GM18951 (cell line): ENCODE measurements around the gene PCDH9.

Experiments used
- POLR2A ChIP-seq: IDR thresholded peaks from 4 replicates; pipeline ENCODE4 v1.6.1; 2011; ENCODE audit warnings: mild to moderate bottlenecking; ENCODE audit not compliant: insufficient read length, insufficient read depth; ENCODE audit errors: extremely low read depth
- in situ Hi-C: fragments of 300-500 bp; cut with MboI; formaldehyde crosslinking; loops from one replicate; pipeline ENCODE4 v1.12.0; 2022; ENCODE audit warnings: low sequenced_read_pairs, mixed read lengths, inconsistent platforms; ENCODE audit not compliant: unreplicated experiment

Gene PCDH9

DNA sequence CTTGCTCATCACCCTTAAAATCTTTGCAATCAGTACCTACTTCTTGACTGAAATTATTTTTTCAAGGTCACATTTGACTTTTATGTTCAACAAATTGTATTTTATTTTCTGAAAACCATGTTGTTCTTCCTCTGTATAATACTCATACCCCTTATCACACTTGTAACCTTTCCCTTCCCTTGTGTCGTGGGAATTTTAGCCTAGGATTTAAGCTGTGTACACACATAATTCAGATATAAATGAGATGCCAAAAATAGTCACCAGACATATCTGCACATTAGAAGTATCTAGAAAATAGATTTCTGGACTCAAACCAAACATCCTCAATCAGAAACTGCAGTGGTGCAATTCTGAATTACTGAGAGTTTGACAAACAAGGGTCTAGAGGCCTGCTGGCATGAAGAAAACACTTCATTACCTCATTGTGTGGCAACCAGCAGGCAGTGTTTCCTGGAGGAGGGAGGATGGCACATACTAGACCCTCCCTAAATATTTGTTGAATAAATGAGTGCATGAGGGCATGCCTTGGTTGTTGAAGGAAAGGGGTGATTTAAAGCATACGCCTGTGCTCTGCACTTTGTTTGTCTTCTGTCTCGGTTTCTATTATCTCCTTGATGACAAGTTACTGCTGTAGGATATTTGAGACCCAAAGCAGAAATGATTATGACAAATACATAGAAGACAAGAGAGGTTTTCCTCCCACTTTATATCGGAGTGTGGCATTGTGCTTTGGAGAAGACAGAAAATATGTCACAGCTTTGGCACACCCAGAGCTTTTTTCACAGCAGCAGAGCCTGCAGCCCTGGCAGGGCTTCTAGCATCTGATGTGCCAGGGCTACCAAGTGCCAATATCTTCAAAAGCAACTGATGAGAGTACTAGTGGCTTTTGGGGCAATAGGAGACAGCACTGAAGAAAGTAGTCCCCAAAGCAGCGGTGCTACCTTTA, 881.1 kb downstream of the PCDH9 start:
- no peak for TF ChIP-seq POLR2A
- in situ Hi-C loops, result no loop called here

DNA sequence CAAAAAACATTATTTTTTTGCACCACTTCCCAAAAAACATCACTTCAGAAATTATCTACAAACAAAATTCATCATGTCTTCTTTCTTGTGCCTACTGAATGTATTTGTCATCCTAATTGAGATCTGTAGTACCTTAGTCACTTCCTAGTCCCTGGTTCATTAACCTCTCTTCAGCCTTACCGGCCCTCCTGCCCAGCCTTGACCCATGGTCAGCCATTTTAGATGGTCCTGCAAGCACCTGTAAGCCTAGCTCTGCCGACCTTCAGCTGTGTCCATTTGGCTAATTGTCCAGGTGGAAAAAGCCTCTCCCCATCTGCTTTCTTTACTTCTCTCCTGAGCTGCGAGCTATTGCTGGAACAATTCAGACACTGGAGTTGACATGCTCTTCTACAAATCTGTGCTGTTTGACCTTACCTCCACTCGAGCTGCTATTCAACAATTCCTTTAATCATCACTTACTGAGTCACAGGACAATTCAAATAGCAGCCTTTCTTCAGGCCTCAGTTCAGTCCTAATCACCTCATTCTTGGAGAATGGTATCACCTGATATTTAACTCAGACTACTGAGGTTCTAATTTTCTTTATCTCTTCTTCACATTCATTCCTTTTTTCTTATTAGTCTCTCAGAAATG, 882.5 kb downstream of the PCDH9 start:
- in situ Hi-C loops, result no loop called here
- TF ChIP-seq POLR2A, result no peak

DNA sequence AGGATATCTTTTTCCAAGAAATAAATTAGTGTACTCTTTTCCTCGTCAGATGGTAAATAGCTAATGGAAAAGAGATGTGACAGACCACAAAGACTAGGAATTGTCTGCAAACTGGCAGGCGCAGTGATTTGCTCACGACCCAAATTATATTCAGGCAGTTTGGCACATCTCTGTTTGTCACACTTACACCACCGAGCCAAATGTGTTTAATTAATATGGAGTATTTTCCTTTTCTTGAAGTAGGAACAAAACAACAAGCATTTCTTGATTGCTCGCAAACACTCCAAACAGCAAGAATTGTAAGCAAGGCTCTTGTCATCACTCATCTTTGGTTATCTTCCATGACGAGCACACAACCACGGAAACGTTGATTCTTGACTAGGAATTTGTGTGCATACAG, 884.2 kb downstream of the PCDH9 start:
- no peak for TF ChIP-seq POLR2A
- in situ Hi-C loops, result no loop called here

DNA sequence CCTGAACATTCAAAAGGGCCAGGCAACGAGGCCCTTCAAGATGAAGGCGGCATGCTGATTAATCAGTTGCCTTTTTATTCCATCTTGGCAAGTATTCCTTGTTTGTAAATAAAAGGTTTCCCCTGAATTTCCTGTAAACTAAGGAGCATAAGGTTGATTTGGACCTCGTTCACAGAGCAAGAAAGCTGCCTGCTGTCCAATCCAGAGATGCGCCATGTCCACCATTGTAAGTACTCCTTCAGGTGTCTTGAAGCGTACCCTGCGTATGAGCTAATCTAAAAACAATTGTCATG, 884.7 kb downstream of the PCDH9 start:
- no peak for TF ChIP-seq POLR2A
- in situ Hi-C loops, result no loop called here

DNA sequence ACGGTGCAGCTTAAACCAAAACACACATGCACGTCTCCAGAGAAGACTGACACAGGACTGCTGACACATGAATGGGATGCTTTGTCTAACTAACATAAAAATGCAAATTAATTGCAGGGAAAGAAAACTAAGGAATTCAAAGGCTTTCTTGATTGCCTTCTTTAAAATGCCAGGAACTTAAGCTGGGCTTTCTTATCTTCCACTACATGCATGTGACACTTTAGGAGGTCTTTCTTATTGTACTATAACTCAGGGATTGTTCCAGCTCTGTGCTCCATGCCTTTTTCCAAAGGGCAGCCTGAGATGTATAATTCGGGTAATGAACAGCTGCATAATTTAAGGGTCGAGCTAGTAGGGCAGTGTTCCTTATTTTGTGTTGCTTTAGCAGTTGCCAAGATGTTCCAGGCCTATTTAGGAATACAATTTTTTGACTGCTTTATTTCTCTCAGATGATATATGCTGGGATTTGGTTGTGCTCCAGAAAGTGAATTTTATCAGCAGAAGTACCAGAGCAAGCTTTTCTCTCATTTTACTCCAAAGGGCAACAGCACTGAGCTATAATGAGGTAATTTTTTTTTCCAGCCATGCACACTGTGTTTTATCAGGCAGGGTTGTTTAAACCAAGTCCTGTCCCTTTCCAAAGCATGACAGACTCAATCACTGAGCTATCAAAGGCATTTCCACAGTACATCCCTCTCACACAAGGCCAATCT, 885.2 kb downstream of the PCDH9 start:
- in situ Hi-C loops, result no loop called here
- no peak for TF ChIP-seq POLR2A

DNA sequence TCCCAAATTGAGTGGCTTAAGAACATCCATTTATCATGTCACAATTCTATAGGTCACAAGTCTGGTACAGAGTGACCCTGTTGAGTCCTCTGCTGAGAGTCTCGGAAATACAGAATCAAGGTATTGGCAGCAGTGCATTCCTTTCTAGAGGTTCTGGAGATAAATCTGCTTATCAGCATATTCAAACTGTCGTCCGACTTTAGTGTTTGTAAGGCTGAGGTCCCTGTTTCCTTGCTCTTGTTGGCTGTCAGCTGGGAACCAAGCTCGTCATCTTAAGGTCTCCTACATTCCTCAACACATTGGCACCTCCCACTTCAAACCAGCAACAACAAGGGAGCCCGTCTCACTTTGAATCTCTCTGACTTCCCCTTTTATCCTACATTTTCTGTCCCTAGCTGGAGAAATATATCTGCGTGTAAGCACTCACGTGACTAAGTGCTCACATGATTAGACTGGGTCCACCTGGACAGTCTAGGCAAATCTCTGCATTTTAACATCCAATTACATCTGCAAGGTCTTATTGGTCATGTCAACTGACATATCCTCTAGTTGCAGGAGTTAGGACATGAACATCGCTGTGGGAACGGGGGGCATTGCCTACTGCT, 886.8 kb downstream of the PCDH9 start:
- no peak for TF ChIP-seq POLR2A
- in situ Hi-C loops, result no loop called here

DNA sequence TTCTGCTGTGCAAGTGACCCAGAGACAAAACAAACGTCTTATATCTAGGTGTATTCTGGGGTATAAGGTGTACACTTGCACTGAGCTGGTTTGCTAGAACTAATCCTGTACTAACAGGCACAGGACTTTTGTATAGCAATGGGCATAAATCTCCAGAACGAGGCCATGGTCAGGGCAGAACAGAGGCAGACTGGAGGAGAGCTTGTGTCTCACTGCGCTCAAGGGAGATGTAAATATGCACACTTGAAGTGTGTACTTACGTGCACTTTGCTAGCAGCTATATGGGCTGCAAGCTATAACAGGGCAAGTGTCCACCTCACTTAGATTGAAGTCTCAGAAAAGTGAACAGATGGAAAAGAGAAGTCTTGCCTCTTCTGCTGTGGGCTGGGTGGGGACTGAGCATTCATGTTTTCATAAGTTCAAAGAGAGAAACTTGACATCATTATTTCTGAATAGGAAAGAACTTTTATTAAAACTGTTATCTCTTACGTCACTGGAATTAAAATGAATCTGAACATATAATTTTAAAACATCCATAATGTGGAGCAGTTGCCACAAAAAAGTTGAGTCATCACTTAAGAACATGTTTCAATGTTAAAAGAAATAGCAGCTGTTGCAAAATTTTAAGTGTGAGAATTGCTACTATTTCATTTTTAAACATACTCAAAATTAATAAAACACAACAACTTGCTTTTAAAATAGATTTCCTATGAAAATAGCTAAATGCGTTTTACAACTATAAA, 888.3 kb downstream of the PCDH9 start:
- in situ Hi-C loops, result no loop called here
- TF ChIP-seq POLR2A, result no peak

DNA sequence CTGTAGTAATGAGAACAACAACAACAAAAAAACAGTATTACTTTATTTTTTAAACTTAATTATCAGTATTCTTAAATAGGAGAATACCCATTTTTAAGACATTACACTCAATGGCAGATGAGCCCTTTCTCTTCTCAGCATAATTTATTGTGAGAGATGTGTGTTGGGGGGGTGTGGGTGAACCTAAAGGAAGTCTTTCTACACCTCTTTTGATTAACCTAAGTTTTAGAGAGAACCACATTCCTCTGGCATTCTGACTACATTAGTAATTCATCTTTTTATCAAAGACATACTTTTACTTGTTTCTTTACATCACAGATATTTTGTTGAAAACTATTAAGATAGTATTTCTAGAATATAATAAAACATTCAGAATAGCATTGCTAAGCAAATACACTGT, 890.9 kb downstream of the PCDH9 start:
- TF ChIP-seq POLR2A, result no peak
- in situ Hi-C loops, result no loop called here

DNA sequence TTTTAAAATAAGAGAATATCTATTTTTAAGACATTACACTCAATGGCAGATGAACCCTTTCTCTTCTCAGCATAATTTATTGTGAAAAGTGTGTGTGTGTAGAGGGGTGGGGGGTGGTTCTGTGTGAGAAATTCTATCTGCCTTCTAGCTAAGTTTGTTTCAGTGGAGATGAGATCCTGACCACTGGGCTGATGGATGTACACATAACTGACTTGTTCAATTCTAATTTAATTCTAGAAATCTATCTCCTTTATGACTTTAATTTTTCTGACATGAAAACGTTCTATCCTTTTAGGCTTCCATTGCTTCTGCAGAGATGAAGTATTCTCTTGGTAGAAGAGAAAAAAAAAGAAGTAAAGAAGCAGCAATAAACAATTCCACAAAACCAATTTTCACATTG, 891.6 kb downstream of the PCDH9 start:
- no peak for TF ChIP-seq POLR2A
- in situ Hi-C loops, result no loop called here

DNA sequence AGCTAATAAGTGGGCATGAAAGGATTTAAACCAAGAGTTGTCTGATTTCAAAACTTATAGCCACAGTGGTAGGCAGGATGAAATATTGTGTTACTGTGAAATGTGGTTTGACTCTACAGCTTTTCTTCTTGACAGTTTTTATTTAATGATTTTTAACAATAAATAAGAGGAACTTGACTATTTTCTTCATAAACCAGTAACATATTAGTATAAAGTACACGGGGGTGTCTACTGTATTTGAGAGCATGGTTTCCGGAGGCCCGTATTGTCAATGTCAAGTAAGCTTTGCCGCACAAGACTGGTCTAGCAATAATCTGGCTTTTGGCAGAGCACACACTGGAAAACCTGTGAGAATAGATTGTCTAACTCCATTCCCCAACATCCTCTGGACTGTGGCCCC, 894.5 kb downstream of the PCDH9 start:
- in situ Hi-C loops, result no loop called here
- no peak for TF ChIP-seq POLR2A

DNA sequence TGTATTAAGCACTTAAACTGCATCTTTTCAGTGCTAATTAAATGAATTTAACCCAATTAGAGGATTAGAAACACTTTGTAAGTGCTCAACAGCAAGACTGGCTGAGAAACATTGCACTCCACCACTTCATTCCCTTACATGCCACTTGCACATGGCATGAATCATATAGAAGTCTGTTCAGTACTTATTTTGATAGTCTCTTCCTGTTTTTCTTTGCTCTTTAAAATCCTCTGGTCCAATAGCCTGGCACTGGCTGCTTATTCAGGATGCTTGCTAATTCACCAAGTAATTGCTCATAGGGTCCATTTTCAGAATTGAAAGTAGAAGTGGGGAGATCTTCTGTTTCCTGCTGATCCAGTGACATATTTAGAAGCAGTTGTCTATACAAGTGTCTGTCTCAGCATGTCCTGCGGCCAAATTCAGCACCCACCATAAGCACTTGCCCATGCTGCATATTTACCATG, 900.1 kb downstream of the PCDH9 start:
- in situ Hi-C loops, result no loop called here
- TF ChIP-seq POLR2A, result no peak

DNA sequence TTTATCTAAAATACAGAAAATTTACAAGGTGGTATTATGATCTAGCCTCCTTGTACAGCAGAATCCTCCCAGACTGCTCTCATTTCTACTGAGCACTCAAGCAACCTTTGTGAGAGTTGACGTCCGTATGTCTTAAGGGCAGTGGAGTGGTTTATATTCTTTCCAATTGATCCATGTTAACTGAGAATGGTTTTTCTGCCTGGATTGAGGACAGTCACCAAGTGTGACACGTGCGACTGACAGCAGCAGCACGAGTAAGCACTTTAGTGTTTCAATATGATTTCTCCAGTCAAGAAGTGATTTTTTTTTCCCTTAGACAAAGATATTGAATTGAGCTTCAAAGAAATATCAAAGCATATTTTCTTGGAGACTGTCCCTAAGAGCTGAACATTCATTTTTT, 901.7 kb downstream of the PCDH9 start:
- in situ Hi-C loops, result no loop called here
- no peak for TF ChIP-seq POLR2A
